GM21528 (cell line): Measurements from ENCODE around the gene RASAL2.

Experiments
- ATAC-seq: cut with Tn5 transposase; IDR thresholded peaks from one replicate; pipeline ENCODE4 v1.9.1; 2021; ENCODE audit warnings: mild to moderate bottlenecking, moderate library complexity; ENCODE audit not compliant: unreplicated experiment, low FRiP score

RASAL2 gene

DNA sequence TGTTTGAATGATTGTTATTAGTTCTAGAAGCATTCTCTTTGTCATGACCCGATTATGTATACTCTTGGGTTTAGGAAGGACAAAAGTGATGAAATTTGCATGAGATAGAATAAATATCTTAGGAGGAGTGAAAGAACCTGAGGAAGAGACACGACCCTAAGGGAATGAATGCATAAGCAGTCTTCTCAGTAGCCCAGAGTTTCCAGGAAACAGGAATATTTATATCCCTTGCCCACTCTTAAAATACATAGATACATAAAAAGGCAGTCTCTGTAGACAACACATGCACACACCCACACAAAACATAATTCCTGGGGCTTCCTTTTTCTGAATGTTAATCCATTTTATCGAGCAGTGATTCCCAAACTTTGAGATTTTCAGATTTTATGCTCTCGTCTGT, 383.5 kb downstream of the RASAL2 start:
- ATAC-seq = no peak

DNA sequence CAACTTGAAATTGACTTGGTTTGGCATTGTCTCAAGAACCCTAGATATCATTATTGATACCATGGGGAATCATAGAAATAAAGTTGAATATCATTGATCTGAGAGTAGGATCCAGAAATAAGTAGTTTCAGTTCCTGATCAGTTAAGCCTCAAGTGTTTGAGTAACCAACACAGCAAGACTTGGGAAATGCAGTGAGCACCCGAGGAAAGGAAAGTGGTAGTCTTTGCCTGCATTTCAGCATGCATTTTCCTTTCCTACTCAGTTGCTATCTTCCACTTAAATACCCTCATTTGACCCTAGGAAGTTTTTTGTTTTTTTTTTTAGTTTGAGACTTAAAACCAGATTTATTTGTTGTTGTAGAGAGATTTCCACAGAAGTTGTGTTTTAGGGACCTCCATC, 383.9 kb downstream of the RASAL2 start:
- ATAC-seq = no peak

DNA sequence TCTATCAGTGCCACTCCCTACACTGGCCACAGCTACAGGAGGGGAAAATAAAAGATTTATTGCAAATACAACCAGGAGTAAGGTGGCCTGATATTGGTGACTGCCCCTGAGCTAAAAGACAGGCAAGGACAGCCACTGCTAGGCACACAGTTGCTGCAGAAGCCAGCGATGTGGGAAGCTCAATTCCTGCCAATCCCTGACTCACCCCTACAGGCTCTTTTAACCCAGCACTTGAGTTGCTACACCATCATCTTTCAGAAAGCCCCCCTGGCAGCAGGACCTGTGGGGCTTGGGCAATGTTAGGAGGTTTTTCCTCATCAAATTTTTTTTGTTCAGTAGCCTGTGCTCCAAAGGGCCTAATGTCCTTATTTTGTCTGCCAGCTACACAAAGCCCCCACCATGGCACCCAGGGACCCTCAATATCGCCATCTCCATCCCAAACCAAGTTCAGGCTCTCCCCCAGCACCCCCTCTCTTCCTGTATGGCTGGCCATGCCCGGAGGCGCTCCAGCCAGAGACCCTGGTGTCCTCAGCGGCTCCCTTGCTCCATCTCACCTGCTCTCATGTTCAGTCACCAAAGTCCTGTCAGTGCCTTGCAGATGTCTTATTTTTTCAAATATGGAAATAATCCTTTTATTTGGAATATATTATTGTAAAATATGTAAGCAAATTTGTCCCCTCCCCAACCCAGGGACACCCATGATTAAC, 389.5 kb downstream of the RASAL2 start:
- no peak for ATAC-seq

DNA sequence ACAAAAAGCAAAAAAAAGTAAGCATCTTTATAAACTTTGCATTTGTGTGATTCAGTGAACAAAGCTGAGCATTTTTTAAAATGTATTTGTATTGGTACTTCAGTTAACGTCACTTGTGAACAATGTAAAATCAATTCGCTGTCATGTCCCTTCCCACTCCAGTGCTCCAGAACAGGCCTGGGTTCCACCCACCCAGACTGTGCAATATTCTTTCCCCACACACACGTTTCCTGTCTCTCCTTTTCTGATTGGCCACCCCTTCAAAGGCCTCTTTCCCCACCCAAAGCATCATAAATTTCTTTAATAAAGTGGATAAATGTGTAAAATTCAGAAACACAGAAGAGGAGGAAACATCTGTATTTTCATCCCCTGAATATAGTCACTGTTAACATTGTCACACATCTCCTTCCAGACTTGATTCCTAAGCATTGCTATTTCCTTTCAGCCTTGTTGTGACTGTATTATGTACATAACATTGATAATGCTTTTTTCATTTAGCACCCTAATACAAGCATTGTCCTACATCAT, 390.9 kb downstream of the RASAL2 start:
- no peak for ATAC-seq

DNA sequence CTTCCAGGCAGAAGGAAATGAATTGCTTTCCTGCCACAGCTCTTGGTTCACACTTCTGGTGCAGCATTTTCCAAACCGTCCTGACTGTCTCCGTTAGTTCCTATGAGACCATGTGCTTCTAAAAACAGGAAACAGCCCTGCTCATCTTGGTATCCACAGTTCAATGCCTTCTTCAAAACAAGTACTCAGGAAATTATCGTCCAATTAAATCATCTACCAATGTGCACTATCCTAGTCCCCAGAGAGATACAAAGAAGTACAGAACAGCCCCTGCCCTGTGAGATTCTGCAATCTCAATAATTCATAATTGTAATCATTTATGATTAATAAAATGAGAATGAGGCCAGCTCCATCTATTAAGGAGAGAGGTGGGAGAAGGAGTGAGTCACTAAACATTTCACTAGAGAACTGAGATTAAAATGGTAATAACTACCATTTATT, 391.7 kb downstream of the RASAL2 start:
- ATAC-seq = no peak

DNA sequence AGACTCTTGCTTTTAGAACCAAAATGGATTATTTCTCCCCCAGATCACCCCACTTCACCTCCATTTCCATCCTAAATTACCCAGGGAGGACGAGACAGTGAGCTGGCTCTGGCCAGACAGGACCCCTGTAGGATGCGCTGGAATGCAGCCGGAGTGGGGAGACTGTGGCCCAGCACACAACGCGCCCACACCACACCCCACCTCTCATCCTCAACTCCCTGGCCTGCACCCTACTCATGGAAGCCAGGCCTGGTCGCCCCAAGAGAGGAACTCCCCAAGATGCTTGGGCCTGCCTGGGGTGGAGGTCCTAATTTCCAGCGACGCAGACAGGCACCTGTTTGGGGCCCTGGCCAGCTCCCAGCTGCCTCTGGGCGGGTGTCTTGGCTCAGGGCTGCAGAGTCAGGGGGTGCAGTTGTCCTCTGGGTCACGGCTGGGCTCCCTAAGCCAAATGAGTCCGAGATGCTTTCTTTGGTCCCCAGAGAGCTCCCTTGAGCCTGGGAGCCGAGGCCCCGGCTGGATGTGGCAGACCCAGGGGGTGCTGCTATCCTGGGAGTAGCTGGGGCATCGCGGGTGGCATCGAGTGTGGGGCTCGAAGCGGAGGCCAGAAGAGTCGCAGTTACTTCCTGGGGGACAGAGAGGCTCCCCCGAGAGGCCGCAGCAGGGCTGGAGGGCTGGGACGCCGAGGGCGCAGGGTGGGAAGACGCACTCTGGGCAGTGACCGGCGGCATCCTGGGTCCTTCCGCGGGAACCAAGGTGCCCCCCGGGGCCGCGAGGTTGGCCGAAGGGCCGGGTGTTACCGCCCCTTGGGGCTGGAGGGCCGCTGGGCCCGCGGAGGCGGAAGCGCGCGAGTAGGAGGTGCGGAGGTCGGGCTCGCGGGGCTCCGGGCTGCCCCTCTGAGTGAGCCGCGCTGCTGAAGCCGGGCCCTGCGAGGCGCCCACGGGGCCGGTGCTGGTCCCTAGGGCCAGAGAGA, 392.5 kb downstream of the RASAL2 start:
- no peak for ATAC-seq

DNA sequence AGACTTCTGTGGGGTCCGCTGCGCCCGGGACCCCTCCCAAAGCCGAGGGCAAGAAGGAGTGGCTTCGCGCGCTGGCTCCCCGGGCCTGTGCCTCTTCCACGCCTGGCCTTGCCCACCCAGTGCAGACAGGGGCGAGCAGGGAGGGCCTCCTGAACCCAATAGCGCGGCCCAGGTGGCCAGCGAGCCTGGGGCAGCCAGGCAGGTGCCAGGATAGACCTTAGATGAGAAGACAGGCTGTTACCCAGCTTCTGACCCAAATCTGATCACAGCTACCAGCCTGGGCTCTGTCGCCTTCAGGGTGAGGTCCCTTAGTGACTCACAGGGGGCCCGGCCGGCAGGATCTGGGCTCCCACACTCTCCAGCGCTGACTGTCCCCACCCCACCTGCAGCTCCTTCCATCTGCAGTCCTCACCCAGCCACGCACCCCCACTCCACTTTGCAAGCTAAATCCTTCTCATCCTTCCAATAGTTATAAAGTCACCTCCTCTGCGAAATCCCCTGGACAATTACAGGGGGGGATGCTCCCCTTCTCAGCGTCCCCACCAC, 393.2 kb downstream of the RASAL2 start:
- ATAC-seq = no peak

DNA sequence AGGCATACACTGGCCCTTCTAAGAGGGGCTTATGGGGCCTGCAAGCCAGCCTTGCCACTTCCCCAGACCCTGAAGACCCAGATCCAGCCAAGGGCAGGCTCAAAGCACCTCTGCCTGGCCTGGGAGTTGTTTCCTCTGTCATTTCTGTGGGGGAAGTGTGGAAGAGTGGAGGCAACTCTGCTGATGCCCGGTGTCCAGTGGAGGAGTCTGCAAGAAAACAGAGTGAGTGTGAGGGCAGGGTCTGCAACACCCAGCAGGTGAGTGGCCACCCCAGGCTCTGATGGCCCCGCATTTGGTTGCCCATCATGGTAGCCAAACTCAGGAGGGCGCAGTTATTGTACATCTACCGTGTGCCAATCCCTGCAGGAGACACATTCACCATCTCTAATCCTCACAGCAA, 394.5 kb downstream of the RASAL2 start:
- ATAC-seq = no peak

DNA sequence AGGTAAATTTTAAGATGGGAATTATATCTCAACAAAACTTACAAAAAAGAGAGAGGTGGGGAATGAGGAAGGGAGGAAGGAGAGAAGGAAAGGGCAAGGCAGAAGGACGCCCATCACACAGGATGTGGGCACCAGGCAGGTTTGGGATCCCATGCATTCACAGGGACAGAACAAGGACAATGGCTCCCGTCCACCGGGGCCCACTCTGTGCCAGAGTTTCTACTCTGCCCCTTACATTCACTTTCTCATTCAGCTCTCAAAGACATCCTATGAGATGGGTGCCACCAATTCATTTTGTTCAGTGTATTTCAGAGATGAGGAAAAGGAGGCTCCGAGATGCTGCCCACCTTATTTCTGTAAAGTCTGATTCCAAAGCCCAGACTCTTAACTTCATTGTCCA, 395.5 kb downstream of the RASAL2 start:
- ATAC-seq = no peak

DNA sequence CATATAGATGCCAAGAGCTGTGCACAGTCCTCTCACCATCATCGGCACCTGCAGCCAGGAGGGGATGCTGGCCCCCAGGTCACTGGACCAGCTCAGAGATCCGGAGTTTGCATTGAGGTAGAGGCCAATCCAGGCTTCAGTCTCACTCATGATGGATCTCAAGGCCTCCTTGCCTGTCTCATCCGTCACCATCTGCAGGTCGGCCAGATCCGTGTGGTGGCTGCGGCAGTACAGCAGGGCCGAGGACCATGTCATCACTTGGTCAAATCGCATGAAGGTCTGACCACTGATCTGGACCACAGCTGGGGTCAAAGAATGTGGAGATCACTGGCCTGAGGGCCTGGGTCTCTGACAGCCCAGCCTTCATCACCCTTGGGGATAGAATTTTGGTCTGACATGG, 396.2 kb downstream of the RASAL2 start:
- no peak for ATAC-seq

DNA sequence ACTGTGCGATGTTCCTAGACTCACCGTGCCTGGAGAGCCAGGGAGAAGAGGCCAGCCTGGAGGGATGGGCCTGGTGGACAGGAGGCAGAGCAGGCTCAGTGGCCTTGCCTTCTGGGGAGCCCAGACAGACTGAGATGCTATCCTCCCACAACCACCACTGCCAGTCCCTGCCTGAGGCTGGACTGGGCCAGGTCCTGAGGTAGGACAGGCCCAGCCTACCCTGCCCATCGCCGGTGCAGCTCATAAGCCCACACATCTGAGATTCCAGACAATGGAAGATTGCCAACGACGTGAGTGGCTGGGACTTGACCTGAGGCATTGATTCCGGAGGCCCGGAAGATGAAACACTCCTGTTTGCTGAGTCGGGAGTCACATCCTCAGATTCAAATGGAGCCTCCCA, 397.1 kb downstream of the RASAL2 start:
- no peak for ATAC-seq

DNA sequence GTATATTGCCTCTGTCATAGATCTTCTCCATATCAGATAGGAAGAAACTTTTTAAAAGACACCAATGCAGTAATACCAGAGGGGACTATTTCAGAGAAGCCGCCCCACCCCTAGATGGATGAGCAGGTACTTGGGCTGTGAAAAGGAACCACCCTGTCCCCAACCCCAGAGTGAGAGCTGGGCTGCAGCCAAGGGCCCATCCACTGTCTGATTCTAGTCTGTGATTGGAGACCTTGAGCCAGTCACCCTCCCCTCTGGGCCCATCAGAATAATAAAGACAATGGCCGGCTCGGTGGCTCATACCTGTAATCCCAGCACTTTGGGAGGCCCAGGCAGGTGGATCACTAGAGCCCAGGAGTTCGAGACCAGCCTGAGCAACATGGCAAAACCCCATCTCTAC, 397.8 kb downstream of the RASAL2 start:
- ATAC-seq = no peak

DNA sequence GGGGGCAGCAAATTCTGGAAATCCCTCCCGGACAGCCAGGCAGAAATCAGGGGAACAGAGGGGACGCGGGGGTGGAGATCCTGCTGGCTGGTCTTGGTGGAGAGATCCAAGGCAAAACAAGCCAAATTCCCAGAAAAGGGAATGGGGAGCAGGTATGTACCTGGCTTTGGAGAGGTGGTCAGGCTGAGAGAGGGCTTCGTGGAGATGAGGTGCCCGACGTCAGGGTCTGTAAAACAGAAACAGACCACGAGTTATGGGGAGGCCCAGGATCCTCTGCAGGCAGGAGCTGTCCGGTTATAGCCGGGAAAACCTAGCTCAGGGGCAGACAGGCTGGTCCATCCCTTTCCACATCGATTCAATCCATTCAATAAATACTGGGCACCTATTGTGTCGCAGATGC, 398.4 kb downstream of the RASAL2 start:
- ATAC-seq = no peak

DNA sequence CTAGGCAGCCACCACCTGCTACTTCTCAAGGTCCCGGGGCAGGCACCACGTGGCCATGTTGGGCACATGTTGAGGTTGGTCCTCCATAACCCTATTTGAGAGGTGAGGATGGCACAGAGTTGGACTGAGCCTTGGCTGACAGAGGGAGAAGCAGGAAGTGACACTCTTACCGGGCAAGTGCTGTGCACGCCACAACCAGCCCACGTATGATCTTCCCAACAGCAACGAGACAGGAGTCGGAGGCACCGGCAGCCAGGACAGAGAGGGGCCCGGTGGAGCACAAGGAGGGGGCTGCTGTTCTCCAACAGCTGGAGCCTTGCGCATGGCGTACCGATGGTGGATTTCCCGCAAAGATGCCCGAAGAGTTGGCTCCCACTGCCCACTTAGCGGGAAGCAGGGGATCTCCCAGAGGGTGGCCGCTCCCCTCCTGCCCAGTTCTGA, 399.4 kb downstream of the RASAL2 start:
- ATAC-seq = no peak

DNA sequence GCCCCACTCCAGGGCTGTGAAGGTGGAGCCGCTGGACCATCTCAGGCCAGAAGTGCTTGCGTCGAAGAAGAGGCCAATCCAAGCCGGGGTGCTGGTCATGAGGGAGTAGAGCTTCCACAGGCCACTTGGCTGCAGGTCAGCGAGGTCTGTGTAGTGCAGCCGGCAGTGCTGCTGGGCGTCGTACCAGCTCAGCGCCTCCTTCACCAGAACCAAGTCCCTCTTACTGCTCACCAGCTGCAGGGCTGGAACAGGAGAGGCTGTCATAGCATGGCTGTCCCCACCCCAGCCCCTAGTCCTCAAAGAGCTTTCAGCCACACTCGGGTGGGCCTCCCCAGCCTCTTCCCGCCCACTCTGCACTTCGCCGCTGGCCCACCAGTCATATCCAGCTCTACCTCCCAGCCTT, 400.7 kb downstream of the RASAL2 start:
- ATAC-seq = no peak

DNA sequence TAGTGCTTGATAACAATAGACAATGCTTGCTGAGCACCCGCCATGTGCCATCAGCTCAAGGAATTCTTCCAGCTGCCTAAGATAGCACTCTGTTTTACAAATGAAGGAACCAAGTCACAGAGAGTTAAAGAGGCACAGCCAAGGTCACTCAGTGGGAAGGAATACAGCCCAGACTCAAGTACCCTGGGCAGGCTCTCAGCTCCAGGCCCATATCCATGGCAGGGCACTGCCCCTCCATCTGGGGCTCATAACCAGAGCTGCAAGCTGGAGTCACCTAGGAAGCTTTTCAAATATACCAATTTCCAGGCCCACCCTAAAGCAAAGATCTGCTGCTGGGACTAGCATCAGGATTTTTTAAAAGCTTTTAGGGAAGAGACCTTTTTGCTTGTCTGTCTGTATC, 401.3 kb downstream of the RASAL2 start:
- ATAC-seq = no peak

DNA sequence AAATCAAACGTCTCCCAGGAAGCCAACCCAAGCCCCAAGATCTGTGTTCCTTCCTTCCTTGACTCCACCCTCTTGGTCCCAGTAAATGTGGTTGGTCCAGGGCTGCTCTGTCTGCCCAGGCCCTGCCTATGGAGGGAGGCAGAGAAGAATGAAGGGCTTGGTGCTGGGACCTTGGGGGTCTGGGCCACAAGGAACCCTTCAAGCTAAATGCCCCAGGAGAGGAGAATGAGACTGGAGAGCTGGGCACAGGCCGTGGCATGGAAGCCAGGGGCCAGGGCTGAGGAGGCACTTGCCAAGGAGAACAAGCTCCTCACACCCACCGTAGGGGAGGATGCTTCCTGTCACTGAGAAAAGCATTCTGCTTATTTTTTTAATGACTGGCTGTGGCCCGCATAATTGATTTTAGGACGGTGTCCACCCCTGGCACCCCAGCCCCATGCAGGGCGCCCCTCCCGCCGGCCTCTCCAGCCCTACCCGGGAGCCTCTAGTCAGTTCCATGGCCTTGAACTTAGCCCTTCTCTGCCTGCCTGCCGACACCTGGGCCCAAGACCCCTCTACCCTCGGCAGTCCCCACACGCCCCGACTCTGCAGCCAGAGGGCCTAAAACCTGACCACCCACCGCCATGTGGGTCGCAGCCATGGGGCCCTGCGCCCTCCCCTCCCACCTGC, 402.0 kb downstream of the RASAL2 start:
- ATAC-seq = no peak

DNA sequence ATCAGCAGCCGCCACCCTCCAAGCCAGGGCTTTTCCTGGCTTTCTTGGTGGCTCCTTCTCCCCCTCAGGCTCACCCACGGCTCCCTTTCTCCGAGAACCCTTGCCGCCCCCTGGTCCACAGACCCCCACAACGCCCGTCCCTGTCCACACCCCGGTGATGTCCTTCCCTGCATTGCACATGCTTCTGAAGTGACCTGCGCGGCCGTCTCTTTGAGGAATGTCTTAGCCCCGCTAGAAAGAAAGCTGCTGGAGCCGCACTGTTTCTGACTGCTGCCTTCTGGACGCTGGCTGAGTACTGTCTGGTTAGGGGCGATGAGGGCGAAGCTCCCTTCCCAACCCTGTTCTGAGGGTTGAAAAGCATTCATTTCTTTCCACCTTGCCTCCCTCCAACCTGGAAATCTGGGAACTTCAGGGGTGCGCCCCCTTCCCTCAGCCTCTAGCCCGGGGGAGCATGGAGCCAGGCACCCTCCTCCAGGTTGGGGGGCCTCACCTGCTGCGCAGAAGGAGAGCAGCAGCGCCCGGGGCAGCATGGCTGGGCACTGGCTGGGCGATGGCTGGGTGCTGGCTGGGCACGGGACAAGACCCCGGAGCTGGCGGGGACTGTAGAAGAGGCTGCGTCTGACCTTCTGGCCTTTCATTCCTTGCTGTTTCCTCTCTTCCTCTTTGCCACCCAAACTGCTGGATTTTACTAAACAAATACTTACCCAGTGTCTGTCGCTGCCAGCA, 402.7 kb downstream of the RASAL2 start, which contains the start of gene CLEC20A:
TSS of gene CLEC20A (minus strand) at position 555 of the 726 bp plus-strand sequence. CDS start at position 530, 25 bp downstream.
- ATAC-seq = no peak

DNA sequence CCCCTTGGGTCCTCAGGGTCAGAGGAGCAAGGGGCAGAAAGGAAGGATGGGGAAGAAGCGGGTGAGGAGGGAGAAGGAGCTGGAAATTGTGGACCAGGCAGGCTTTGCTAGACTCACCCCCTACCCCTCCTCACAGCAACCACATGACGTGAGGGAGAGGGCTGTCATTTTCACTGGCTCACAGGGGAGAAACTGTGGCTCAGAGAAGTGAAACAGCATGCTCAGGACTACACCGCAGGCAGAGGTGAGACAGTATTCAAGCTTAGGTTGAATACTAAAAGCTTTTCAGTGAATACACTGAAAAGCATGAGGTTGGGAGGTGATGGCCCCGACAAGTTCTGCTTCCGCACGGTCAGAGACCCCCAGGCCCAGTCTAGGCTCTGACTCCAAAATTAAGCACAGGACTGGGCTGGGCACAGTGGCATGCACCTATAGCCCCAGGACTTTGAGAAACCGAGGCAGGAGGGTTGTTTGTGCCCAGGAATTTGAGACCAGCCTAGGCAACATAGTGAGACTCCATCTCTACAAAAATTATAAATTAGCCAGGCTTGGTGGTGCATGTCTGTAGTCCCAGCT, 404.1 kb downstream of the RASAL2 start:
- ATAC-seq = no peak
